Peyer's patch (tissue), 4 donors: ENCODE data around the gene SNUPN. TPM values are rescaled to one million over a fixed set of nuclear protein-coding genes. Genes with fewer than 3 reads are reported as not detected.
"Not testable (repeated sequence)": the region's sequence is repeated elsewhere in the genome, so short reads cannot be mapped to it uniquely, and the experiment has no call there.

Source experiments
- DNase-seq, 3 donors: peaks; one replicate each; pipeline ENCODE4 v3.0.0-alpha.2; 2017 to 2019
- H3K27ac ChIP-seq, 4 donors: fragments of 200-600 bp; sonication (generic); one replicate each; pipeline ENCODE4 v1.5.1; 2016 to 2019
- H3K27me3 ChIP-seq, 2 donors: fragments of 200-600 bp; sonication (generic); one replicate each; pipeline ENCODE4 v1.5.1; 2019
- H3K36me3 ChIP-seq, 3 donors: fragments of 200-600 bp; sonication (generic); one replicate each; pipeline ENCODE4 v1.5.1; 2016 to 2019
- H3K4me1 ChIP-seq, 4 donors: fragments of 200-600 bp; sonication (generic); one replicate each; pipeline ENCODE4 v1.5.1; 2016 to 2019
- H3K4me3 ChIP-seq, 4 donors: fragments of 200-600 bp; sonication (generic); 1 replicate in 3 of 4; 2 replicates in 1 of 4; pipeline ENCODE4 v1.5.1; 2016 to 2019; ENCODE audit warnings: mild to moderate bottlenecking in 1 of 4
- H3K9me3 ChIP-seq, 4 donors: fragments of 200-600 bp; sonication (generic); one replicate each; pipeline ENCODE4 v1.5.1; 2016 to 2019; ENCODE audit warnings: mild to moderate bottlenecking in 1 of 4
- CTCF ChIP-seq, 6 experiments: fragments of 450-650 bp in 4 of 6; fragments of 200-600 bp in 2 of 6; sonication (generic) in 1 of 6; IDR thresholded peaks; one replicate each; pipeline ENCODE4 v1.5.1; 2017 to 2019; ENCODE audit warnings: antibody characterized with exemption in 6 of 6, mild to moderate bottlenecking in 3 of 6, moderate library complexity in 1 of 6
- POLR2A ChIP-seq, 2 donors: fragments of 450-650 bp; IDR thresholded peaks; one replicate each; pipeline ENCODE4 v1.5.1; 2017; ENCODE audit warnings: antibody characterized with exemption in 2 of 2, mild to moderate bottlenecking in 2 of 2, moderate library complexity in 2 of 2
- total RNA-seq, 4 donors: library from RNA; depleted of rRNA; stranded (reverse); fragments of >200 nt; gene quantifications; one replicate each; pipeline ENCODE4 v1.1.0, GENCODE V29; 2016

The SNUPN gene
- total RNA-seq, 4 donors from 2014 or later: 11.5 to 32.2 (median 17.4) TPM

- Histone ChIP-seq H3K27me3 (no peaks in the 10 kb centered on the region), H3K36me3 (peaks cover 0 to 13% (median 0%) of the 10 kb centered on the region in 3 donors), H3K4me1 (no peaks in the 10 kb centered on the region), H3K4me3 (no peak overlapping the region), H3K9me3 (no peaks in the 10 kb centered on the region), H3K27ac (no peak overlapping the region)
- TF ChIP-seq CTCF (IDR thresholded peaks at IDR 0.05): no peak
- no peak for TF ChIP-seq POLR2A (IDR thresholded peaks at IDR 0.05)
- DNase-seq: peak in 1 of 3 donors; percentile 42
Measured at GRCh38 chr15:75591655-75592364, 33.7 kb downstream of the SNUPN start.

DNA sequence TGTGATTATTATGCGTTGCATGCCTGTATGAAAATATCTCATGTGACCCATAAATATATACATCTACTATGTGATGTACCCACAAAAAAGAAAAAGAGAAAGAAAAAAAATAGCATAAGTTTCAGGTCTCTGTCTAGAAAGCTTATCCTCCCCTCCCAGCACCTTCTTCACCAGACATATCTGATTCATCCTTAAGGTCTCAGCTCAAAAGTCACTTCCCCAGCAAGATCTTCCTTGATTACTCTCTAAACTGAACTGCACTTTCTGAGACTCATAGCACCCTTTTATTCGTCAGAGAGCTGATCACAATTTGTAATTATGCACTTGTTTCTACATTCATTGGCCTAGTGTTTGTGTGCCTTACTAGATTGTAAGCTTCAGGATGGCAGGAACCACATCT is 35.3 kb downstream of the SNUPN start:
- no peak for DNase-seq
- no peaks in the 10 kb centered on the region for H3K4me1 ChIP-seq
- H3K36me3 ChIP-seq: peaks cover 0 to 2% (median 0%) of the 10 kb centered on the region in 3 donors
- no peak overlapping the region for H3K27ac ChIP-seq
- H3K4me3 ChIP-seq: no peak overlapping the region
- TF ChIP-seq POLR2A (IDR thresholded peaks at IDR 0.05): no peak
- H3K9me3 ChIP-seq: no peaks in the 10 kb centered on the region
- no peaks in the 10 kb centered on the region for H3K27me3 ChIP-seq

GRCh38 chr15:75589071-75589470 is 36.5 kb downstream of the SNUPN start:
- DNase-seq: peak in 1 of 3 donors; percentile 3
- no peak overlapping the region for H3K27ac ChIP-seq
- TF ChIP-seq POLR2A (IDR thresholded peaks at IDR 0.05) (no peak), CTCF (IDR thresholded peaks at IDR 0.05) (no peak)
- no peak overlapping the region for H3K4me3 ChIP-seq
- H3K27me3 ChIP-seq: no peaks in the 10 kb centered on the region
- no peaks in the 10 kb centered on the region for H3K36me3 ChIP-seq
- no peaks in the 10 kb centered on the region for H3K4me1 ChIP-seq
- no peaks in the 10 kb centered on the region for H3K9me3 ChIP-seq

GRCh38 chr15:75586422-75586821 is 39.1 kb downstream of the SNUPN start:
- not testable (repeated sequence) for H3K4me3 ChIP-seq, H3K27ac ChIP-seq, H3K36me3 ChIP-seq, H3K27me3 ChIP-seq, DNase-seq, H3K9me3 ChIP-seq, H3K4me1 ChIP-seq

GRCh38 chr15:75584121-75584520 is 41.4 kb downstream of the SNUPN start:
- H3K9me3 ChIP-seq: no peaks in the 10 kb centered on the region
- DNase-seq: peak in 1 of 3 donors; percentile 9
- H3K4me3 ChIP-seq: no peak overlapping the region
- H3K27me3 ChIP-seq: no peaks in the 10 kb centered on the region
- TF ChIP-seq POLR2A (IDR thresholded peaks at IDR 0.05) (no peak), CTCF (IDR thresholded peaks at IDR 0.05) (no peak)
- H3K4me1 ChIP-seq: no peaks in the 10 kb centered on the region
- H3K36me3 ChIP-seq: no peaks in the 10 kb centered on the region
- no peak overlapping the region for H3K27ac ChIP-seq

GRCh38 chr15:75583701-75584100 is 41.8 kb downstream of the SNUPN start:
- Histone ChIP-seq H3K36me3 (no peaks in the 10 kb centered on the region), H3K9me3 (no peaks in the 10 kb centered on the region), H3K27me3 (no peaks in the 10 kb centered on the region), H3K27ac (no peak overlapping the region), H3K4me3 (no peak overlapping the region), H3K4me1 (no peaks in the 10 kb centered on the region)
- TF ChIP-seq CTCF (IDR thresholded peaks at IDR 0.05): no peak
- no peak for TF ChIP-seq POLR2A (IDR thresholded peaks at IDR 0.05)
- peak in 1 of 3 donors; percentile 12 for DNase-seq

GRCh38 chr15:75582943-75583342 is 42.6 kb downstream of the SNUPN start:
- H3K4me1 ChIP-seq, H3K36me3 ChIP-seq, H3K4me3 ChIP-seq, H3K27ac ChIP-seq, H3K9me3 ChIP-seq, H3K27me3 ChIP-seq: not testable (repeated sequence)
- peak in 1 of 3 donors; percentile 11 for DNase-seq
